HepG2 (cell line): ENCODE results near the gene SHISA6. TPM values are rescaled to one million over a fixed set of nuclear protein-coding genes. Genes with fewer than 3 reads are reported as not detected.

Source experiments
- ATAC-seq: fragments of 200-7000 bp; cut with Tn5 transposase; 3 replicates; pipeline ENCODE4 v1.9.1; 2020; ENCODE audit warnings: mild to moderate bottlenecking, moderate library complexity
- BruUV-seq: library from RNA; stranded (reverse); fragments of 400-500 nt; replicated peaks from 2 replicates; lab custom pipeline; 2021; lab: Mats Ljungman, UMichigan
- CTCF ChIA-PET: fragments of 300-600 bp; formaldehyde crosslinking; extraction: SDS; loops from one replicate; lab custom pipeline; 2021; ENCODE audit warnings: low total read pairs, inconsistent platforms, low intra/inter-chr PET ratio; lab: Yijun Ruan, JAX
- POLR2A ChIA-PET: fragments of 350-600 bp; sonication (Branson Sonifier 250); formaldehyde crosslinking; loops from one replicate; lab custom pipeline; 2020; ENCODE audit warnings: antibody characterized with exemption, inconsistent platforms; lab: Yijun Ruan, JAX
- DNase-seq: peaks from one replicate; pipeline ENCODE4 v3.0.0-alpha.2; 2015; ENCODE audit warnings: low spot score
- FAIRE-seq: peaks from 3 replicates; lab custom pipeline; 2011; peaks lifted over from hg19 to GRCh38; lab: Jason Lieb, UNC
- H2AFZ ChIP-seq: one replicate; pipeline ENCODE4 v1.6.1; 2011; ENCODE audit warnings: low read length, inconsistent platforms
- H3K27ac ChIP-seq: fragments of 300-600 bp; 3 replicates; pipeline ENCODE4 v1.8.0; 2011; ENCODE audit warnings: mixed run types, mild to moderate bottlenecking, mixed read lengths, low read length, inconsistent platforms; ENCODE audit not compliant: insufficient read depth; ENCODE audit errors: extremely low read length
- H3K27me3 ChIP-seq, 2 experiments: fragments of 200-600 bp in 1 of 2; 2 replicates in 1 of 2; 3 replicates in 1 of 2; pipeline versions ENCODE4 v1.6.0 to v1.8.0; 2011; ENCODE audit warnings: low read length in 2 of 2, mild to moderate bottlenecking in 2 of 2, moderate library complexity in 2 of 2, inconsistent platforms in 1 of 2; ENCODE audit not compliant: insufficient read depth in 2 of 2, control insufficient read depth in 1 of 2
- H3K36me3 ChIP-seq, 2 experiments: fragments of 200-600 bp in 1 of 2; replicated peaks in 1 of 2; 2 replicates in 1 of 2; 3 replicates in 1 of 2; pipeline versions ENCODE4 v1.5.1 to v1.8.0; 2011; ENCODE audit warnings: low read length in 2 of 2, inconsistent platforms in 1 of 2; ENCODE audit not compliant: insufficient read depth in 2 of 2, control insufficient read depth in 1 of 2
- H3K4me1 ChIP-seq: 2 replicates; pipeline ENCODE4 v1.5.1; 2012; ENCODE audit warnings: low read length, inconsistent platforms; ENCODE audit not compliant: insufficient read depth
- H3K4me2 ChIP-seq: 2 replicates; pipeline ENCODE4 v1.6.0; 2011; ENCODE audit warnings: low read depth, low read length, inconsistent platforms
- H3K4me3 ChIP-seq, 3 experiments: fragments of 200-600 bp in 1 of 3; sonication (generic), shearing (Covaris generic) in 1 of 3; replicated peaks in 1 of 3; 2 replicates each; pipeline ENCODE4 v1.5.1; 2011 to 2016; ENCODE audit warnings: low read length in 3 of 3, inconsistent platforms in 2 of 3, low read depth in 2 of 3, mild to moderate bottlenecking in 2 of 3, control low read depth in 1 of 3, mixed read lengths in 1 of 3; ENCODE audit not compliant: insufficient read depth in 1 of 3
- H3K79me2 ChIP-seq: one replicate; pipeline ENCODE4 v1.6.1; 2011; ENCODE audit warnings: low read length, inconsistent platforms; ENCODE audit not compliant: insufficient read depth
- H3K9ac ChIP-seq: 2 replicates; pipeline ENCODE4 v1.6.0; 2011; ENCODE audit warnings: mild to moderate bottlenecking, low read depth, low read length, inconsistent platforms; ENCODE audit not compliant: insufficient read depth
- H3K9me3 ChIP-seq: 2 replicates; pipeline ENCODE4 v1.5.1; 2012; ENCODE audit warnings: mild to moderate bottlenecking, low read length
- H4K20me1 ChIP-seq: 2 replicates; pipeline ENCODE4 v1.6.0; 2011; ENCODE audit warnings: inconsistent platforms, mild to moderate bottlenecking, low read length, moderate library complexity; ENCODE audit not compliant: insufficient read depth
- CENPBD1 ChIP-seq: sonication (generic); formaldehyde crosslinking; IDR thresholded peaks from 2 replicates; pipeline ENCODE4 v1.8.0; 2022; ENCODE audit warnings: missing genetic modification reagents, low read depth, mild to moderate bottlenecking, borderline replicate concordance
- CTCF ChIP-seq: sonication (generic); formaldehyde crosslinking; IDR thresholded peaks from 2 replicates; pipeline ENCODE4 v1.5.0; 2020; ENCODE audit warnings: mild to moderate bottlenecking, missing genetic modification reagents, moderate library complexity
- HNRNPH1 ChIP-seq: fragments of 200-400 bp; formaldehyde crosslinking; optimal IDR thresholded peaks from 2 replicates; pipeline ENCODE3; 2017; ENCODE audit warnings: mild to moderate bottlenecking, low read depth, low read length
- NFE2 ChIP-seq: sonication (generic); formaldehyde crosslinking; IDR thresholded peaks from 2 replicates; pipeline ENCODE4 v1.4.0; 2020; ENCODE audit warnings: missing genetic modification reagents
- PLSCR1 ChIP-seq: sonication (generic); formaldehyde crosslinking; IDR thresholded peaks from 2 replicates; pipeline ENCODE4 v1.5.0; 2020; ENCODE audit warnings: missing genetic modification reagents, mild to moderate bottlenecking, borderline replicate concordance
- PRDM15 ChIP-seq: sonication (generic); formaldehyde crosslinking; IDR thresholded peaks from 2 replicates; pipeline ENCODE4 v1.4.0; 2020; ENCODE audit warnings: missing genetic modification reagents
- STAG1 ChIP-seq: sonication (generic); formaldehyde crosslinking; IDR thresholded peaks from 2 replicates; pipeline ENCODE4 v1.4.0; 2020; ENCODE audit warnings: missing genetic modification reagents
- ZBTB44 ChIP-seq: sonication (generic); formaldehyde crosslinking; IDR thresholded peaks from 2 replicates; pipeline ENCODE4 v1.4.0; 2020; ENCODE audit warnings: missing genetic modification reagents
- ZNF280B ChIP-seq: sonication (generic); formaldehyde crosslinking; IDR thresholded peaks from 2 replicates; pipeline ENCODE4 v1.5.0; 2020; ENCODE audit warnings: missing genetic modification reagents, mild to moderate bottlenecking, borderline replicate concordance
- ZNF660 ChIP-seq: sonication (generic); formaldehyde crosslinking; IDR thresholded peaks from 2 replicates; pipeline ENCODE4 v1.5.1; 2020; ENCODE audit warnings: mild to moderate bottlenecking, low read depth, missing genetic modification reagents, borderline replicate concordance
- ZNF790 ChIP-seq: sonication (generic); formaldehyde crosslinking; IDR thresholded peaks from 2 replicates; pipeline ENCODE4 v1.8.0; 2022; ENCODE audit warnings: missing genetic modification reagents, mild to moderate bottlenecking, borderline replicate concordance
- WGBS: methylation state at CpG from one replicate; pipeline ENCODE4 v1.1.6; 2017; ENCODE audit warnings: low lambda C conversion rate; 5-methylcytosine and 5-hydroxymethylcytosine counted together
- in situ Hi-C: cut with HindIII; loops from 2 replicates; pipeline ENCODE4 v1.10.0; 2017; ENCODE audit warnings: low pct_unique_long_range_greater_than_20kb; ENCODE audit not compliant: extremely low pct_ligation_motif_present
- intact Hi-C: fragments of 100-400 bp; cut with micrococcal nuclease; formaldehyde crosslinking; loops from one replicate; pipeline ENCODE4 v1.10.0; 2022; ENCODE audit not compliant: unreplicated experiment
- polyA plus RNA-seq, 8 experiments: library from polyadenylated mRNA; depleted of rRNA in 3 of 8; stranded (reverse) in 7 of 8; unstranded in 1 of 8; fragments of >200 nt; fragmentation: Illumina TruSeq in 4 of 8; extraction: Trizol in 4 of 8; gene quantifications; 2 replicates each; pipeline versions ENCODE4 v1.2.1 to v1.2.3, GENCODE V29; 2011 to 2016; ENCODE audit warnings: low read depth in 4 of 8, missing spikeins in 1 of 8, mixed read lengths in 1 of 8; ENCODE audit not compliant: insufficient read depth in 1 of 8
- total RNA-seq, 5 experiments: library from RNA; depleted of rRNA; stranded (reverse); fragments of >200 nt; fragmentation: Illumina TruSeq; extraction: Trizol; gene quantifications; 2 replicates each; pipeline ENCODE4 v1.2.3, GENCODE V29; 2016; ENCODE audit warnings: low read depth in 1 of 5

SHISA6 gene
- total and polyA plus RNA-seq, 2 of the 13 experiments (the other 11 are each of a cell fraction or from before 2014, with no cell fraction given) = not detected

- Histone ChIP-seq H3K4me1 (no peaks in the 10 kb centered on the region), H3K4me2 (no peak overlapping the region), H3K27ac (no peak overlapping the region), H3K9ac (no peak overlapping the region), H4K20me1 (no peaks in the 10 kb centered on the region), H2AFZ (no peak overlapping the region), H3K4me3 (no peak overlapping the region), H3K27me3 (no peaks in the 10 kb centered on the region; a peak in 2 of 5 replicates), H3K36me3 (no peaks in the 10 kb centered on the region), H3K79me2 (no peaks in the 10 kb centered on the region), H3K9me3 (no peaks in the 10 kb centered on the region)
- FAIRE-seq (no peak), DNase-seq (peak; percentile 3), ATAC-seq (peak; percentile 38; the same call in 1 of the 3 replicates)
- no peak for TF ChIP-seq ZBTB44 (CRISPR knock-in tag)
- no peak for TF ChIP-seq PRDM15 (CRISPR knock-in tag)
- TF ChIP-seq CENPBD1 (CRISPR knock-in tag) = no peak
- no peak for TF ChIP-seq PLSCR1 (CRISPR knock-in tag)
- no peak for TF ChIP-seq ZNF660 (CRISPR knock-in tag)
- TF ChIP-seq HNRNPH1 = no peak
- no peak for TF ChIP-seq NFE2 (CRISPR knock-in tag)
- no peak for TF ChIP-seq ZNF280B (CRISPR knock-in tag)
- peak; percentile 38 for TF ChIP-seq STAG1
- peak; percentile 32 for TF ChIP-seq CTCF (CRISPR knock-in tag)
- no peak for TF ChIP-seq ZNF790 (CRISPR knock-in tag)
- intact Hi-C loops (no loop called here), in situ Hi-C loops (no loop called here)
- CTCF ChIA-PET = no interaction called here
- 14% methylated on average over 4 of the region's 4 CpGs for WGBS
- POLR2A ChIA-PET = no interaction called here
- no TSS peak for BruUV-seq
Observed at GRCh38 chr17:11391134-11391533, 150.1 kb downstream of the SHISA6 start.
